GM18498 (cell line): ENCODE measurements around the gene DENND2C.
A peak's percentile ranks its signal among the peaks of the same experiment; 100 is the strongest.

Experiments
- ATAC-seq: cut with Tn5 transposase; IDR thresholded peaks from one replicate; pipeline ENCODE4 v1.9.1; 2021; ENCODE audit warnings: mild to moderate bottlenecking, moderate library complexity; ENCODE audit not compliant: unreplicated experiment

DENND2C gene

DNA sequence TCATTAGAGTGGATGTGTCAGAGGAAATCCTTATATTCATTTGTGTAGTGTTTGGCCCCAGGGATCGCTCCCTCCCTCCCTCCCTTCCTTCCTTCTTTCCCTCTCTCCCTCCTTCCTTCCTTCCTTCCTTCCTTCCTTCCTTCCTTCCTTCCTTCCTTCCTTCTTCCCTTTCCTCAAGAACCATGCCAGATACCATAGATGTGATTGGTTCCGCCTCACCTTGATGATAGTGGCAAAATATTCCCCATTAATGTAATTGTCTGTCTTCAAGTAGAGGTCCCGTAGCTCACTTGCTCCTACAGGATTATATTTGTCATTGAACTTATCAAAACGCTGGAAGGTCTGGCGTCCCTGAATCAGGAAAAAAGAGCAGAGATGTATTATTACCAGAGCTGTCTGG, 7.8 kb upstream of the DENND2C start:
- no peak for ATAC-seq

DNA sequence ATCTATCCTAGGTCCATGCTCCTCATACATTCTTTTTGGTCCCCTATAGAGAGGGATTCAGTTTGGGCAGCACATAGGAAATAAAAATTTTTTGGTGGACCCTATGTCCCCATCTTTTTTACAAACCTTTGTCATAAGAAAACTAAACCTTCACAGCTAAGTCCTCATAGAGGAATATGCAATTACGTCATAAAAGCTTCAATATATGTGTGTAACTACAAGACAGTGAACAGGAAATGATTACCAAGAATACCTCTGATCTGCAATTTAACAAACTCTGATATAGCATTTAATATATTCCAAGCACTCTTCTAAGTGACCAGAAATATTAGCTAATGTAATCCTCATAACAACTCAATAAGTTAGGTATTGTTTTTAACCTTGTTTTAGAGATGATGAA, 6.3 kb upstream of the DENND2C start:
- no peak for ATAC-seq

DNA sequence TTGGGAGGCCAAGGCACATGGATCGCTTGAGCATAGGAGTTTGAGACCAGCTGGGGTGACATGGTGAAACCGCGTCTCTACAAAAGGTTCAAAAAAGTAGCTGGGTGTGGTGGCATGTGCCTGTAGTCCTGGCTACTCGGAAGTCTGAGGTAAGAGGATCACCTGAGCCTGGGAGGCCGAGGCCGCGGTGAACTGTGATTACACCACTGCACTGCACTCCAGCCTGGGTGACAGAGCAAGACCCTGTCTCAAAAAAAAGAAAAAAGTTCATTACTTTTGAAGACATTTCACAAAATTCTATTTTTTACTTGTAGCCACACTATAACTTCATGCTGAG, 2.1 kb upstream of the DENND2C start:
- ATAC-seq, result no peak

DNA sequence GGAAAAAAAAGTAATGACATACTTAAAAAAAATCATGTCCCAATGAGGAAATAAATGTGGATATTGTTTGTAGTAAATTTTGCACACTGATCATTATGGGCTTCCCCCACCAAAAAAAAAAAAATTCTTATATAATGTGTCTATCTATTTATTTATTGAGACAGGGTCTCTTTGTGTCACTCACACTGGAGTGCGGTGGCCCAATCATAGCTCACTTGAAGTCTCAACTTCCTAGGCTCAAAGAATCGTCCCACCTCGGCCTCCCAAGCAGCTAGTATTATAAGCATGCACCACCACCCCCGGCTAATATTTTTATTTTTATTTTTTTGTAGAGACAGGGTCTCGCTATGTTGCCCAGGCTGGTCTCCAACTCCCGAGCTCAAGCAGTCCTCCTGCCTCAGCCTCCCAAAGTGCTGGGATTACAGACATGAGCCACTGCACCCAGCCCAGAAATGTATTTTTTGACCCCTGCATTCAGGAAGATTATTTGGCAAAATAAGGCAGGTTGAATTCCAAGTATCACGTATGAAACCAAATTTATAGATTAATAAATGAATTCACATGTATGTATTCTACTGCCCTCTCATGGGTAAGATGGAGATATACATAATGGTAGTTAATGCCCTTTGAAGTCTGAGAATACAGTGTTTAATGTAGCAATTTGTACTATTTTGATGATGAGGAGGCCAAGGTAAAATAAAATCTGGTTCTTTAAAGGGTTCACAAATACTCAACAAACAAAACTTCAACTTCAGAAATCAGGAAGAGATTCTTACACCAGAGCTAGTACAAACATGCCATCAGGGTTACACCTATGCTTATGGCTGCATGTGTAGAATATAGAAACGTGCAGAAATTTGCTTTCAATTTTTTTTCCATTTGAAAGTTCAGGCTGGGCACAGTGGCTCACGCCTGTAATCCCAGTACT, 1.4 kb upstream of the DENND2C start:
- no peak for ATAC-seq

DNA sequence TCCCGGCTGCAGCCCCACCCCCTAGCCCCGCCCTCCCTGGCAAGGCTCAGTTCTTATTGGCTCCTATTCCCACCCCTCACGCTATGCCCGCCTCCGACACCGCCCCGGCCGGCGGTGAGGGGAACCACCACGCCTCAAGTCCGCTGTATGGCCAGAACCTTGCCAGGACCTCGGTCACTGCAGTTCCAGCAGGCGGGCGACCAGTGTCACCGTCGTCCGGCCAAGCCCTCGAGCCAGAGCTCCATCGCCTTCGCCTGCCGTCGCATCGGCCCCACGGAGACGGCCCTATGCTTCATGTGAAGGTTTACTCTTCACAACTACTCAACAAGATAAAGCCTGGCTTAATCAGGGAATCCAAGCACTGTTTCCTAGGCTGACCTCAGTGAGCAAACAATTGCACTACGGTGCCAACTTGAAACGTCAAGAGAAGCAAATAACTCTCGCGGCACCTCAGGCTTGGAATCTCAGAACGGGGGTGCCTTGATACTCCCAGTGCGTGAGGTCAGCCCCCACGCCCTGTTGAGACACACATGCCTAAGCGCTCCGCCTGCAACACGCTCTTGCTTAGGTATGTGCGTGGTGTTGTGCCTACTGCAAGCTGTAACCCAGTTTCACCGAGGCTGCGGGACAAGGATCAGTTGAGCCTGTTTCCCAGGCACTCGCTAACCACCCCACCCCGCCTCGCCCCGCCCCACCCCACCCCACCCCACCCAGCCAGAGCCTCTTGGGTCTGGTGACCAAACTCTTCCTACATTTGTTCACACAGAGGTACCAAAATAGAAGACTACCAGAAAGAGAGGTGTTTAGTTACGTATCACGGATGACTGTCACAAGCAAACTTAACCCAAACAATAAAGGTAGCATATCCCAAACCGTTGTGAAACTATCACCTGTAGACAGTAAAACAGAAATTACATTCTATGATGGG, 498 bp upstream of the DENND2C start:
- ATAC-seq, result peak; percentile 99

DNA sequence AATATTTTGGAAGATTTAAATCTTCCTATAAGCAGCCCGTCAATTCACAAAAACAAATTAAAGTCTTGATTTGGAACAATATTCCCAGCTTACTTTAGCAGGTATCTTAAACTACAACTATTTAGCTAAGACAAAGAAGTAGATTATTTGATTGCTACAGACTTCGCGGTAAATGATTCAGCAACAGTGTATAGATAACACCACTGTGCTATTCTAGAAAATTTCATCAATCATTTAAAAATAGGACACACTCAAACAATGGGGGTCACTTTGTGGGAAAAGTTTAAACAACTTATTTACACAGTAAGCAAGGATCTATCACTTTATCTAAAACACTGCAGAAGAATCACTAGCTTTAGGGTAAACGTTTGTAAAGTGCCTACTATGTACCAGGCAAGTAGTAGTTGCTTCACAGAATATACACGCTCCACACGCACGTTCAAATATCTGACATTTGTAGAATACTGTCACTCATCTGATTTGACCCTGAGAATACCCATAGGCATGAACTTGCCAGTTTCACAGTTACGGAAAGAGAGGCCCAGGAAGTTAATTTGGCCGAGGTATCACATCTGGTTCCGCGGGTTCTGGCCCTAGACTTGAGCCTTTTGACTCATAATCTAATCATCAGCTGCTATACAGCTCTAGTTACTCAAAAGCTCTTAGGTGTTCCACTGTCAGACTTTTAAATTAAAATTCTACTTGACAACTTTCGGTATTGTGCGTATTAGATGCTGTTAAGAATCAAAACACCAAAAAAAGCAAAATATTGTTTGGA, 876 bp downstream of the DENND2C start:
- ATAC-seq, result no peak

DNA sequence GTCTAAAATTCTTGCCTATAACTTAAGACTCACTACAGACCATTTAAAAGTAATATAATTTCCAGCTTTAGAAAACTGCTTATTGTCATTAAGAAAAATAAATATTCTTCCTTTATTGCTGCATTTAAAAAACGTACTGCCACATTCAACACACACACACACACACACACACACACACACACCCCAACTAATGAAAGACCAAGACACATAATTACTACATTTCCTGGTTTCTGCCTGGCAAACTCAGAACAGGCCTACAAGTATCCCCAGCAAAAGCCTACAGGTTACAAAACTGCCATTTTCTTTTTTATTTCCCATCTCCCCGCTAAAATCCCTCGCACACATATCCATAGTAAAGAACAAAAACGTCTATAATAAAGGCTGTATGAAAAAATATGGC, 1.5 kb downstream of the DENND2C start:
- ATAC-seq, result no peak

DNA sequence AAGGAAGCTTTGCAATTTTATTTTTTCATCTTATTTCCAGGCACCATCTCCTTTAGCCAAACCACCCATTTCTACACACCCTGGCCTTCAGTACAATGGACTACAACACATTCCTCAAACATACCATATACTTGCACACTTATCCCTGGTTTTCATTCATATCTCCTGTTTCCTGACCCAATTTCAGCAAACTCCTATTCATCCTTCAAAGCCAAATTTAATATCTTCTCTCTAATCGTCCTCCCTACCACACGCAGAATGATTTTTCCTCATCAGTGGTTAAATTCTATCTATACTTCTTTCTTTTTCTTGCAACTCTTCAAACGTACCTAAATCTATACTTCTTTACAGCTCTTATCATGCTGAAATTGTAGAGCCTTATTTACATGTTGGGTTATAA, 2.9 kb downstream of the DENND2C start:
- no peak for ATAC-seq

DNA sequence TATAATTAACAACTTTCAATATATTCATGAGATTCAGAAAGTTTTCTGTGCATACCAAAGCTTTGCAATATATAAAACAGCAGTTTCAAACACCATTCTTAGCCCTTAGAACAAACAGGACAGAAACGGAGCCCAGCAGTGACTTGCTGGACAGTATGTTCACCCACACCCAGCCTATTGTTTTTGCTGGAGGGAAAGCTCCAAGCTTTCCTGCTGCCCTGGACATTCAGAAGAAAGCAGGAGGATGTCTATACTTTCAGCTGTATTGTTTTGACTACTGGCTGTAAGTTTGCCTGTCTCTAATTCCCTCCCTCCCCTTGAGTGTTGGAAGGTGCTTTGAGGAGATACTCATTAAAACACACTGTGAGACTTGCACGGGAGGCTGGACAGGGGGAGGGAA, 9.6 kb downstream of the DENND2C start:
- no peak for ATAC-seq

DNA sequence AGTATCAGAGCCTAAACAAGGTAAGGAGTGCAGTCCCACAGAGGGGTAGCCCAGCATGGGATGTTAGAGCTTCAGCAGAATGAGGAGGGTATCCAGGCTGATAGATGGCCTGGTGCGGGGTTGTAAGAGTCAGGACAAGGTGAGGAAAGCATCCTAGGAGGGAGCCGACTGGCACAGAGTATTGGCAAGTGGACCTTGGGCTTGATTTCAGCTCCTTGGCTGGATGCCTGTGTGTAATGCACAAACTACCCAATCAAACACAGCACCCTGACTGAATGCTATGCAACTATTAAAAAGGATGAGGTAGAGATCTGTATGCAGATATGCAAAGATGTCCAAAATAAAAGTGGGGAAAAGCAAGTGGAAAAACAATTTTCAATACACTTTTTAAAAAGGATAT, 18.0 kb downstream of the DENND2C start:
- no peak for ATAC-seq

DNA sequence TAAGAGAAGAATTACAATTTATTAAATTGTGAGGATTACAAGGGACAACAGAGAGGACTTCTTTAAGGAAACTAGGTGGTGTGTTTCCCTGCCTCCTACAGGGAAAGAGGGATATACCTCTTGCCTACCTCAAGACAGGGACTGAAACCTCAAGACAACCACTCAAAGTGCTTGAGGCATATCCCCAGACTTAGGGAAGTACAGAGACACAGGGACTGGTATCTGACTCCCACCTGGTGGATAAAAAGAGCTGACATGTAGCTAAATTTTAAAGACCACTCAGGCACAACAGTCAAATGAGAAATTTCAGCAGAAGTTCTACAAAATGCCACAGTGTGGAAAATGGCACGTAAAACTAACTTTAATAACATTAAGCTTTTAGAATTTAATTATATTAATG, 21.3 kb downstream of the DENND2C start:
- no peak for ATAC-seq

DNA sequence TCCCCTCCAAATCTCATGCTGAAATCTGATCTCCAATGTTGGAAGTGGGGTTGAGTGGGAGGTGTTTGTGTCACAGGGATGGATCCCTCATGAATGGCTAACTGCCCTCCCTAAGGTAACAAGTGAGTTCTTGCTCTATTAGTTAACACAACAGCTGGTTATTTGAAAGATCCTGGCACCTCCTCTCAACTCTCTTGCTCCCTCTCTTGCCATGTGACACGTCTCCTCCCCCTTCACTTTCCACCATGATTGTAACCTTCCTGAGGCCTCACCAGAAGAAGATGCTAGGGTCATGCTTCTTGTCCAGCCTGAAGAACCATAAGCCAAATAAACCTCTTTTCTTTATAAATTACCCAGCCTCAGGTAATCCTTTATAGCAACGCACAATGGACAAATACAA, 28.5 kb downstream of the DENND2C start:
- ATAC-seq, result no peak

DNA sequence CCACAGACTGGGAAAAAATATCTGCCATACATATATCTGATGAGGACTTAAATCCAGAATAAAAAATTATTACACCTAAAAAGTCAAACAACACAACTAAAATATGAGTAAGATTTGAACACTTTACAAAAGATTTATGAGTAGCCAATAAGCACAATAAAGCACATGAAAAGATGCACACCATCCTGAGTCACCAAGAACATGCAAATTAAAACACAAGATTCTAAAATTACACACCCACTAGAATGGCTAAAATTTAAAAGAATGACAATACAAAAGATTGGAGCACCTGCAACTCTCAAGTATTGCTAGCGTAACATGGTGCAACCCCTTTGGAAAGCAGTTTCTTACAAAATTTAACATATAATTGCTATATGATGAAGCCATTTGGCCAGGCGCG, 30.9 kb downstream of the DENND2C start:
- no peak for ATAC-seq

DNA sequence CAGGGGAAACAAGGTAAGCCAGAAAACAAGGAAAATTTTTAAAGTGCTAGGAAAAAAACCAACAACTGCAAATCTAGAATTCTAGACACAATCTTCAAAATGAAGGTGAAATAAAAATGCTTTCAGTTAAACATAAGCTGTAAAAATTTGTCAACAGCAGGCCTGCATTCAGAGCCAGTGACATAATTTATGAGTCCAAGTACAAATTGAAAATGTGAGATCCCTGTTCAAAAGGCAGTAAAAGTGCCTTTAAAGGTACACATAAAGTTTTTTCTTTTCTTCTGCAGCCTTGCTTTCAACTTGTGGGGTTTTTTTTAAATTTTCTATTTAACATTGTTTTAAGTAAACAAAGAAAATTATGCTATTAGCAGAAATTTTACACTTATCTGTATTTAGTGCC, 37.4 kb downstream of the DENND2C start:
- no peak for ATAC-seq

DNA sequence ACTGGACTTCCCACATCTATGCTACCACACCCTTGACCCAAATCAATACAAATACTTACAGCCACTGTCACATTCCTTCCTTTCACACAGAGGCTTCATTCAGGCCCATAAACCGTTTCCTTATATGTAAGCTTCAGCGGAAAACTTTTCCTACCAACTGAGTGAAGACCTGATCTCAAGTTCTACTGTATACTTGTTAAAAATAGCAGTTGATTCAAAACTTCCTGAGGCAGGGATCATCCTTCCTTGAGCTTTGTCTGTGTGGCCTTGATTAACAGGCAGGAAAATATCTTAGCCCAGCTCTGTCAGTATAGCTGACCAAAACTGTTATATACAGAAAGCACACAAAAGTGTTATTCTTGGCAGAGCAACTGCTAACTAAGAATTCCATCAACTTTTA, 42.7 kb downstream of the DENND2C start:
- ATAC-seq, result no peak

DNA sequence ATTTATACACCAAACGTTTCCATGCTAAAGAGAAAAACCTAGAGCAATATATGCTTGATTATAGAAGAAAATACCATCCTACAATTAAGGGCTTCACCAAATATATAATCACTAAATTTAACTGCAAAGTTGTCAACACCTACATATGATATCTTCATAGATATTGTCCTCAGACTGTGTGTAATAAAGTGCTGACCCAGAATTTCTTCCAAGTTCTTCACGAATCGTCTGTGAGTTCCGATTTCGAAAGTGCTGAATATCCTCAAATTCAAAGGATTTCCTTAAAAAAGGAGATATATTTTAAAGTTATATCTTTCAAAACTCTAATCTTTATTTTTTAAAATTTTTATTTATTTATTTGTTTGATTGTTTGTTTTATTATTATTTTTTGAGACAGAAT, 46.5 kb downstream of the DENND2C start:
- no peak for ATAC-seq

DNA sequence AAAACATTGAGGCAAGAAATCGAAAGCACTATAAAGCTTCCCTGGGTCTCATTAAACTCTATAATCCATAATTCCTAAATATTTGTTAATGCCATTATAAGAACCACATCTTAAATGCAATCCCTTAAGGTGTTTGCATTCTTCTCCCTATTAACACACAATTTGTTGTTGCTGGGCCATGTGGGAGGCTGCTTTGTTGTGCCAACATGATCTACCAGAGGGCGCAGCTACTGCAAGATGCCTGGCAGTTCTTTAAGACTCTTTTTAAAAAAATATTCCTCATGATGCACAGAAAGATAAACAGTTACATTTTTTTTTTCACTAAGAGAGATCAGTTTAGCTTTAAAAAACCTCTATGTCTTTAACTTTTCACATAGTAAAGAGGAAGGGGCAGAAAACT, 49.4 kb downstream of the DENND2C start:
- ATAC-seq, result no peak

DNA sequence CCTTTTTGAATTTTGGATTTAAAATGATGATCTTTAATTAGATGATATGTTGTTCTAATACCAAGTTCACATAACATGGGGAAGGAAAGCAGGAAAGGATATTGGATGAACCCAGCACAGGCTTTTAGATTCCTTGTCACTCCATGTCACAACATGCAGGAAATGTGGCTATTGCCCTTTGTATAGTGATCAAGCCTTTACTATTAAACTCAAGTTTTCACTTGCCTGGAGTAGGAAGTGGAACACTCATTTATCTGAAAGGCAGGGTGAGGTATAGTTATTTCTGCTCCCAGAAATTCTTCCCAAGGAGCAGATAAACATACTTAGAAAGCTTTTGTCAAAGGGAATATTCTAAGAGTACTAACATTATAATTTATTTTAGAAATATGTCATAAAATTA, 51.2 kb downstream of the DENND2C start:
- ATAC-seq, result no peak

DNA sequence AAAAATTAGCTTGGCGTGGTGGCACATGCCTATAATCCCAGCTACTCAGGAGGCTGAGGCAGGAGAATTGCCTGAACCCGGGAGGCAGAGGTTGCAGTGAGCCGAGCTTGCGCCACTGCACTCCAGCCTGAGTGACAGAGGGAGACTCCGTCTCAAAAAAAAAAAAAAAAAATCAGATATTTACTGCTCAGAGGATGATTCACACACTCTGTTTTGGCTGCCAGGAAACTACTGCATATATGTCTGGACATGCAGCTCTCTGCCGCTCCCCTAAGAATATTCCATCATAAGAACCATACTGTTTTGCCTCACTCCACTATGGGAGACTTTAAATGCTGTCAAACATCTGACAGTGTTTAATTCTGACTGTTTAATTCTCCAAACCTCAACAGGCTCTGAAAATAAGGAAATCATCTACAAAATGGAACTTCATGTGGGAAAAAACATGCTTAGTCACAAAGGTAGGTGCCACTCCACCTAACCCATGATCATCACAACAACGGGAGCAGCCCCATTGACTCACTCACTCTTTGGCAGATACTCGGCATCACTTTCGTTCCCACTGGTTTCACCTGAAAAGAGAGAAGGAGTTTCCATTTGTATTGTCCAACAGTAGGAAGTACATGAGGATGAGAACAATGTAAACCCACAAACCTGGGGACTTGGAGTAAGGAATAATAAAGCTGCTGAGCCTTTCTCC, 59.2 kb downstream of the DENND2C start:
- ATAC-seq, result no peak

DNA sequence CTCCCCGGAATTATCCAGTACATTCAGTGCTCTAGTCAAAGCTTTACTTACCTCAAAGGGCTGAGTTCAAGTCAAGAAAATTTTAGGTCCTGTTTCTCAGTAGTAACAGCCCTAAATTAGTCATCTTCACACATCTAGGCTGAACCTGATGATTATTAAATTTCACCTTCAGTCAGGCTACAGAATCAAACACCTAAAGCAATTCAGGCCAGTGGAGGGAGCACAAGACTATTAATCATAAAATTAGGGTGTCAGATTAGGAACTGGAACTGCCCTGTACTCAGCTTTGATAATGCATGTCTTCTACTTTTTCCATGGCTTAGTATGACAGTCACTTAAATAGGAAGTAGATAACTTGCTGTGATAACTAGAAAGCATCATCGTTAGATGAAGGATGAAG, 60.0 kb downstream of the DENND2C start:
- no peak for ATAC-seq

DNA sequence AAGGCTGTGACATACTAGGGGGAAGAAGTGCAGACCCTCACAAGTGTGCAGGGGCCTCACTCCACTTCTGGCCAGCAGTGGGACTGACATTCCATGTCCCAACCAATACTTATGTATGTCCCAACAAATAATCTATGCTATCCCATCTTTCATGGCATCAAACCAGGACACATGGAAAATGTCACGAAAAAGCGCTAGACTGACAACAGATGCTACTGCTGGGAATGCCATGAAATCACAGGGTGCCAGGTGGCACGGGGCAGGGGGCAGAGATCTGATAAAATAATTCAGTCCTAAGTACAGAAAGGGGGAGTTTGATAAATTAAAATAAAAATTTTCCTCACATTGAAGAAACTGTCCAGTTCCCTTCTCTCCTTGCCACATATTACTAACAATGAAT, 60.8 kb downstream of the DENND2C start:
- ATAC-seq, result no peak
